Measurements from ENCODE around the gene GNAT2. TPM values are rescaled to one million over a fixed set of nuclear protein-coding genes. Genes with fewer than 3 reads are reported as not detected.

Gene GNAT2
- total RNA-seq, 4 donors from 2014 or later, result not detected

GRCh38 chr1:109567877-109568672 is 51.3 kb downstream of the GNAT2 start:
- H3K9me3 ChIP-seq, result no peaks in the 10 kb centered on the region
- no peak overlapping the region for H3K4me3 ChIP-seq
- in situ Hi-C loops (cut with MboI; ENCODE audit: low sequenced_read_pairs in 4 of 4), result no loop called here
- H3K36me3 ChIP-seq, result no peaks in the 10 kb centered on the region
- H3K27ac ChIP-seq, result no peak overlapping the region
- ATAC-seq, result no peak
- DNase-seq, result no peak
- intact Hi-C loops (cut with DNase I; ENCODE audit: low total_unique reads), result no loop called here
- H3K27me3 ChIP-seq, result no peaks in the 10 kb centered on the region
- peaks cover 72 to 84% of the 10 kb centered on the region in 2 donors for H3K4me1 ChIP-seq
- TF ChIP-seq, protein P1, sequence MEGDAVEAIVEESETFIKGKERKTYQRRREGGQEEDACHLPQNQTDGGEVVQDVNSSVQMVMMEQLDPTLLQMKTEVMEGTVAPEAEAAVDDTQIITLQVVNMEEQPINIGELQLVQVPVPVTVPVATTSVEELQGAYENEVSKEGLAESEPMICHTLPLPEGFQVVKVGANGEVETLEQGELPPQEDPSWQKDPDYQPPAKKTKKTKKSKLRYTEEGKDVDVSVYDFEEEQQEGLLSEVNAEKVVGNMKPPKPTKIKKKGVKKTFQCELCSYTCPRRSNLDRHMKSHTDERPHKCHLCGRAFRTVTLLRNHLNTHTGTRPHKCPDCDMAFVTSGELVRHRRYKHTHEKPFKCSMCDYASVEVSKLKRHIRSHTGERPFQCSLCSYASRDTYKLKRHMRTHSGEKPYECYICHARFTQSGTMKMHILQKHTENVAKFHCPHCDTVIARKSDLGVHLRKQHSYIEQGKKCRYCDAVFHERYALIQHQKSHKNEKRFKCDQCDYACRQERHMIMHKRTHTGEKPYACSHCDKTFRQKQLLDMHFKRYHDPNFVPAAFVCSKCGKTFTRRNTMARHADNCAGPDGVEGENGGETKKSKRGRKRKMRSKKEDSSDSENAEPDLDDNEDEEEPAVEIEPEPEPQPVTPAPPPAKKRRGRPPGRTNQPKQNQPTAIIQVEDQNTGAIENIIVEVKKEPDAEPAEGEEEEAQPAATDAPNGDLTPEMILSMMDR (IDR thresholded peaks at IDR 0.05 in 4 of 5, conservative IDR thresholded peaks at IDR 0.05 in 1 of 5), result no peak
- TF ChIP-seq POLR2A (IDR thresholded peaks at IDR 0.05), result no peak

DNA sequence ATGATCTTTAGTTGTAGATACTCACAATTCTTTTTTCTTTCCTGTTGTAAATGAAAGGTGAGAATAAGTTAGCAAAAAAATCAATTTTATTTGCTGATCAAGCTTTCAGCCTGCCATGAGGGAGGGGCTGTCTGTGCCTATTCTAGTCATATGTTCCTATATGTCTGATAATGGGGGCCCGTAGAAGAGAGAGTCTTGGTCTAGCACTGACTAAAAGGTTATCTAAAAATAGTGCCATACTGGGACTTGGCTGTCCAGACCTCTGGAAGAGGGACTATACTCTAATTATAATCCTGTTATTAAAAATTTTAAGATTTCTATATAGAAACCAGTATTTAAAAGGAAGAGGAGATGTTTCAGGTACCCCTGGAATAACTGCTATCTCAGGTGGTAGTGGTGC is 52.4 kb downstream of the GNAT2 start:
- peaks cover 80 to 93% of the 10 kb centered on the region in 2 donors for H3K4me1 ChIP-seq
- no peaks in the 10 kb centered on the region for H3K27me3 ChIP-seq
- ATAC-seq (no peak), DNase-seq (no peak)
- no peak overlapping the region for H3K27ac ChIP-seq
- no peaks in the 10 kb centered on the region for H3K36me3 ChIP-seq
- TF ChIP-seq, protein P1 (IDR thresholded peaks at IDR 0.05 in 4 of 5, conservative IDR thresholded peaks at IDR 0.05 in 1 of 5), result no peak
- TF ChIP-seq POLR2A (IDR thresholded peaks at IDR 0.05), result no peak
- intact Hi-C loops (cut with DNase I; ENCODE audit: low total_unique reads), result no loop called here
- no peaks in the 10 kb centered on the region for H3K9me3 ChIP-seq
- H3K4me3 ChIP-seq, result no peak overlapping the region
- in situ Hi-C loops (cut with MboI; ENCODE audit: low sequenced_read_pairs in 4 of 4), result no loop called here

DNA sequence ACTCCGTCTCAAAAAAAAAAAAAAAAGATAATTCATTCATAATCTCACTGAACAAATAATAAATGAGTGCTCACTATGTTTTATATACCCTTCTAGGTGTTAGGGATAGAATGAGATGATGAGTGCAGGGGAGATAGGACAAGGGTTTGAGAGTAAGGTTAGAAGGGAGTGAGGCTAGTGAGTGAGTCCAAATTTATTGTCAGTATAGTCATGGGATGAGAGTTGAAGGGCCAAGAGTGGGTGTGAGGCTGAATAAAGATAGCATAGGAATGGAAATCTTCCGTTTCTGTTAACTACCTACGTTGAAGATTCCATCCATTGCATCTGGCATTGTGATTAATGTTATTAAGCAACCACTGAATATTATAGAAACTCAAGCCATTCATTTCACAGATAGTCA is 54.2 kb downstream of the GNAT2 start:
- intact Hi-C loops (cut with DNase I; ENCODE audit: low total_unique reads) (no loop called here), in situ Hi-C loops (cut with MboI; ENCODE audit: low sequenced_read_pairs in 4 of 4) (no loop called here)
- Histone ChIP-seq H3K27me3 (no peaks in the 10 kb centered on the region), H3K4me1 (peaks cover 72 to 92% of the 10 kb centered on the region in 2 donors), H3K4me3 (no peak overlapping the region), H3K9me3 (no peaks in the 10 kb centered on the region), H3K36me3 (no peaks in the 10 kb centered on the region), H3K27ac (no peak overlapping the region)
- no peak for ATAC-seq
- no peak for DNase-seq
- TF ChIP-seq, protein P1 (IDR thresholded peaks at IDR 0.05 in 4 of 5, conservative IDR thresholded peaks at IDR 0.05 in 1 of 5), result no peak
- TF ChIP-seq POLR2A (IDR thresholded peaks at IDR 0.05), result no peak

GRCh38 chr1:109564194-109564878 is 55.1 kb downstream of the GNAT2 start:
- peaks cover 72 to 92% of the 10 kb centered on the region in 2 donors for H3K4me1 ChIP-seq
- TF ChIP-seq, protein P1 (IDR thresholded peaks at IDR 0.05 in 4 of 5, conservative IDR thresholded peaks at IDR 0.05 in 1 of 5), result no peak
- TF ChIP-seq POLR2A (IDR thresholded peaks at IDR 0.05), result no peak
- intact Hi-C loops (cut with DNase I; ENCODE audit: low total_unique reads) (no loop called here), in situ Hi-C loops (cut with MboI; ENCODE audit: low sequenced_read_pairs in 4 of 4) (no loop called here)
- H3K27ac ChIP-seq, result no peak overlapping the region
- ATAC-seq (peak in 1 of 2 donors; percentile 40), DNase-seq (no peak)
- no peaks in the 10 kb centered on the region for H3K27me3 ChIP-seq
- H3K4me3 ChIP-seq, result no peak overlapping the region
- no peaks in the 10 kb centered on the region for H3K36me3 ChIP-seq
- H3K9me3 ChIP-seq, result no peaks in the 10 kb centered on the region
